HL-60/S4 (cell line): ENCODE results near the gene CDK11B.
"Not testable (repeated sequence)": the region's sequence is repeated elsewhere in the genome, so short reads cannot be mapped to it uniquely, and the experiment has no call there.

ENCODE experiments used
- in situ Hi-C: fragments of 300-500 bp; cut with MboI; formaldehyde crosslinking; loops from 2 replicates; pipeline ENCODE4 v1.14.3; 2022; ENCODE audit warnings: low sequenced_read_pairs

The CDK11B gene

GRCh38 chr1:1683104-1683905 is 24.5 kb upstream of the CDK11B start:
- in situ Hi-C loops, result no loop called here

- in situ Hi-C loops, result no loop called here
These were observed 22.1 kb upstream of the CDK11B start for GRCh38 chr1:1680912-1681273.

- in situ Hi-C loops, result no loop called here
These were observed 21.5 kb upstream of the CDK11B start for GRCh38 chr1:1680031-1680911.

- in situ Hi-C loops, result no loop called here
These were observed 20.0 kb upstream of the CDK11B start for GRCh38 chr1:1678581-1679380.

GRCh38 chr1:1677718-1678580 is 19.1 kb upstream of the CDK11B start:
- in situ Hi-C loops, result no loop called here

- in situ Hi-C loops, result not testable (repeated sequence)
These were observed 17.3 kb upstream of the CDK11B start for GRCh38 chr1:1676087-1676486.

- in situ Hi-C loops, result not testable (repeated sequence)
These were observed 16.4 kb upstream of the CDK11B start for GRCh38 chr1:1675218-1675617.

GRCh38 chr1:1674806-1675205 is 16.0 kb upstream of the CDK11B start:
- in situ Hi-C loops, result not testable (repeated sequence)

- in situ Hi-C loops, result no loop called here
These were observed 13.6 kb upstream of the CDK11B start for GRCh38 chr1:1672181-1672965.

GRCh38 chr1:1671365-1672119 is 12.7 kb upstream of the CDK11B start:
- in situ Hi-C loops, result no loop called here

- in situ Hi-C loops, result no loop called here
These were observed 12.1 kb upstream of the CDK11B start for GRCh38 chr1:1670866-1671265.

- in situ Hi-C loops, result no loop called here
These were observed 10.9 kb upstream of the CDK11B start for GRCh38 chr1:1669468-1670440.

- in situ Hi-C loops, result no loop called here
These were observed 7.7 kb upstream of the CDK11B start for GRCh38 chr1:1666526-1666925.

GRCh38 chr1:1665815-1666251 is 7.0 kb upstream of the CDK11B start:
- in situ Hi-C loops, result no loop called here

- in situ Hi-C loops, result no loop called here
These were observed 6.4 kb upstream of the CDK11B start for GRCh38 chr1:1664941-1665814.

GRCh38 chr1:1664318-1664717 is 5.5 kb upstream of the CDK11B start:
- in situ Hi-C loops, result not testable (repeated sequence)
